Measurements from ENCODE around the gene MCEMP1. TPM values are rescaled to one million over a fixed set of nuclear protein-coding genes. Genes with fewer than 3 reads are reported as not detected.
A peak's percentile ranks its signal among the peaks of the same experiment; 100 is the strongest.

The MCEMP1 gene
- total and polyA plus RNA-seq, 2 donors from 2014 or later, result 0.28 to 0.38 TPM

- Histone ChIP-seq H3K36me3 (ENCODE audit: control insufficient read depth in 2 of 3, insufficient read depth in 3 of 3, low read length in 3 of 3) (no peaks in the 10 kb centered on the region), H3K9me3 (ENCODE audit: control insufficient read depth in 2 of 3, insufficient read depth in 1 of 3, low read length in 3 of 3) (peaks cover 0 to 4% (median 0%) of the 10 kb centered on the region in 3 donors), H3K9ac (ENCODE audit: low read length in 3 of 3) (no peak overlapping the region), H3K27ac (ENCODE audit: low read depth in 2 of 2, low read length in 2 of 2) (no peak overlapping the region), H3K27me3 (ENCODE audit: control insufficient read depth, insufficient read depth, low read length) (peaks cover 2% of the 10 kb centered on the region), H3K4me3 (ENCODE audit: low read length in 3 of 3) (no peak overlapping the region), H3K4me1 (ENCODE audit: control insufficient read depth in 2 of 3, insufficient read depth in 2 of 3, low read depth in 1 of 3, low read length in 3 of 3) (peaks cover 0 to 2% (median 0%) of the 10 kb centered on the region in 3 donors)
- no peak for FAIRE-seq
- TF ChIP-seq CTCF (IDR thresholded peaks at IDR 0.05; ENCODE audit: borderline replicate concordance, extremely low read depth, insufficient read depth), result no peak
- intact Hi-C loops (cut with DNase I), result no loop called here
- DNase-seq, result peak in 3 of 5 donors; percentile 33 to 45 (median 38)
These were observed 2.6 kb upstream of the MCEMP1 start for GRCh38 chr19:7674010-7675005.

- intact Hi-C loops (cut with DNase I), result no loop called here
- no peak for TF ChIP-seq CTCF (IDR thresholded peaks at IDR 0.05; ENCODE audit: borderline replicate concordance, extremely low read depth, insufficient read depth)
- no peak overlapping the region for H3K4me3 ChIP-seq (ENCODE audit: low read length in 3 of 3)
- no peak overlapping the region for H3K27ac ChIP-seq (ENCODE audit: low read depth in 2 of 2, low read length in 2 of 2)
- H3K27me3 ChIP-seq (ENCODE audit: control insufficient read depth, insufficient read depth, low read length), result no peaks in the 10 kb centered on the region
- no peak overlapping the region for H3K9ac ChIP-seq (ENCODE audit: low read length in 3 of 3)
- FAIRE-seq (no peak), DNase-seq (no peak)
- no peaks in the 10 kb centered on the region for H3K36me3 ChIP-seq (ENCODE audit: control insufficient read depth in 2 of 3, insufficient read depth in 3 of 3, low read length in 3 of 3)
- H3K4me1 ChIP-seq (ENCODE audit: control insufficient read depth in 2 of 3, insufficient read depth in 2 of 3, low read depth in 1 of 3, low read length in 3 of 3), result peaks cover 0 to 5% (median 0%) of the 10 kb centered on the region in 3 donors
- peaks cover 0 to 4% (median 0%) of the 10 kb centered on the region in 3 donors for H3K9me3 ChIP-seq (ENCODE audit: control insufficient read depth in 2 of 3, insufficient read depth in 1 of 3, low read length in 3 of 3)
These were observed 514 bp upstream of the MCEMP1 start for GRCh38 chr19:7676376-7676775.

- H3K4me1 ChIP-seq (ENCODE audit: control insufficient read depth in 2 of 3, insufficient read depth in 2 of 3, low read depth in 1 of 3, low read length in 3 of 3), result peaks cover 0 to 8% (median 0%) of the 10 kb centered on the region in 3 donors
- no peak overlapping the region for H3K9ac ChIP-seq (ENCODE audit: low read length in 3 of 3)
- H3K36me3 ChIP-seq (ENCODE audit: control insufficient read depth in 2 of 3, insufficient read depth in 3 of 3, low read length in 3 of 3), result no peaks in the 10 kb centered on the region
- FAIRE-seq, result no peak
- no peak for TF ChIP-seq CTCF (IDR thresholded peaks at IDR 0.05; ENCODE audit: borderline replicate concordance, extremely low read depth, insufficient read depth)
- DNase-seq, result no peak
- H3K9me3 ChIP-seq (ENCODE audit: control insufficient read depth in 2 of 3, insufficient read depth in 1 of 3, low read length in 3 of 3), result peaks cover 0 to 4% (median 0%) of the 10 kb centered on the region in 3 donors
- H3K4me3 ChIP-seq (ENCODE audit: low read length in 3 of 3), result no peak overlapping the region
- intact Hi-C loops (cut with DNase I), result no loop called here
- no peaks in the 10 kb centered on the region for H3K27me3 ChIP-seq (ENCODE audit: control insufficient read depth, insufficient read depth, low read length)
- H3K27ac ChIP-seq (ENCODE audit: low read depth in 2 of 2, low read length in 2 of 2), result no peak overlapping the region
These were observed 900 bp downstream of the MCEMP1 start for GRCh38 chr19:7677669-7678311.
